Heart right ventricle (tissue), 16 donors: ENCODE data around the gene MTCL3.

Source experiments
- ATAC-seq, 8 donors: fragments of 200-7000 bp; cut with Tn5 transposase; one replicate each; pipeline ENCODE4 v1.9.1; 2020; ENCODE audit warnings: mild to moderate bottlenecking in 8 of 8, moderate library complexity in 8 of 8, moderate number of reproducible peaks in 1 of 8
- DNase-seq, 2 donors: peaks; one replicate each; pipeline ENCODE4 v3.0.0-alpha.2; 2020
- H3K27ac ChIP-seq, 10 donors: fragments of 200-600 bp; sonication (generic) in 2 of 10; one replicate each; pipeline versions ENCODE4 v1.5.0 to v1.8.0; 2020 to 2022; ENCODE audit warnings: mild to moderate bottlenecking in 3 of 10
- H3K27me3 ChIP-seq, 7 donors: fragments of 200-600 bp; one replicate each; pipeline ENCODE4 v1.8.0; 2021 to 2022; ENCODE audit warnings: mild to moderate bottlenecking in 2 of 7
- H3K36me3 ChIP-seq, 9 donors: fragments of 200-600 bp; sonication (generic) in 1 of 9; one replicate each; pipeline versions ENCODE4 v1.5.0 to v1.8.0; 2020 to 2022; ENCODE audit warnings: mild to moderate bottlenecking in 2 of 9
- H3K4me1 ChIP-seq, 9 donors: fragments of 200-600 bp; sonication (generic) in 1 of 9; one replicate each; pipeline versions ENCODE4 v1.5.0 to v1.8.0; 2020 to 2022; ENCODE audit warnings: mild to moderate bottlenecking in 4 of 9
- H3K4me3 ChIP-seq, 10 donors: fragments of 200-600 bp; sonication (generic) in 2 of 10; one replicate each; pipeline versions ENCODE4 v1.5.0 to v1.8.0; 2020 to 2022; ENCODE audit warnings: mild to moderate bottlenecking in 7 of 10, moderate library complexity in 2 of 10
- H3K9me3 ChIP-seq, 11 donors: fragments of 200-600 bp in 10 of 11; sonication (generic) in 2 of 11; one replicate each; pipeline versions ENCODE4 v1.5.0 to v1.8.0; 2013 to 2022; ENCODE audit warnings: mild to moderate bottlenecking in 2 of 11, control low read depth in 1 of 11, moderate library complexity in 1 of 11
- WGBS, 2 donors: extraction: QIAGEN DNeasy Blood & Tissue Kit; methylation state at CpG; one replicate each; pipeline ENCODE4 v1.1.7; 2013; ENCODE audit warnings: inconsistent platforms in 1 of 2; 5-methylcytosine and 5-hydroxymethylcytosine counted together
- intact Hi-C, 10 donors: fragments of 100-400 bp; cut with DNase I; formaldehyde crosslinking; loops; one replicate each; pipeline versions ENCODE4 v1.11.1 to v1.14.2; 2022
- TF ChIP-seq, protein P1 (sequence below), 9 donors: fragments of 200-600 bp; sonication (generic) in 2 of 9; IDR thresholded peaks; one replicate each; pipeline versions ENCODE4 v1.5.0 to v1.8.0; 2021 to 2022; ENCODE audit warnings: antibody characterized with exemption in 9 of 9, mild to moderate bottlenecking in 5 of 9, moderate library complexity in 1 of 9
- donor health status: Arrhythmogenic right ventricular cardiomyopathy.
- donor health status: ischemic (EF 13 %, LVEDD 7.1; RV severe dilation, severe dysfunction).
- donor health status: healthy with polysubstance abuse.
- donor health status: DM: no; HTN: yes; CAD: no.
- donor health status: DM: no; HTN: no; CAD: no.
- donor health status: ischemic (EF 25% LVEDD 6.9; RV normal size, moderate dysfunction).
- donor health status: ischemic (EF 25% LVEDD 5.7; RV mildly dilated, moderate dysfunction).
- donor health status: healthy.
- donor health status: DM: yes; HTN: yes; CAD: no.
- donor health status: Ischemic cardiomyopathy.
- donor health status: ischemic (EF 35%, LVEDD 5.7; RV mildly dilated, moderate dysfunction).
- donor health status: nonischemic (EF 11% LVEDD 7.7; RV severe dilation, severe dysfunction).
- donor health status: DM: yes; HTN: yes; CAD: no.
- donor health status: PGD.
- donor health status: ischemic (EF 29% LVEDD 5.4; RV normal size, mild dysfunction).
- donor health status: nonischemic (EF 23%, LVEDD 6.1; RV moderate dilation, normal function).

MTCL3 gene

DNA sequence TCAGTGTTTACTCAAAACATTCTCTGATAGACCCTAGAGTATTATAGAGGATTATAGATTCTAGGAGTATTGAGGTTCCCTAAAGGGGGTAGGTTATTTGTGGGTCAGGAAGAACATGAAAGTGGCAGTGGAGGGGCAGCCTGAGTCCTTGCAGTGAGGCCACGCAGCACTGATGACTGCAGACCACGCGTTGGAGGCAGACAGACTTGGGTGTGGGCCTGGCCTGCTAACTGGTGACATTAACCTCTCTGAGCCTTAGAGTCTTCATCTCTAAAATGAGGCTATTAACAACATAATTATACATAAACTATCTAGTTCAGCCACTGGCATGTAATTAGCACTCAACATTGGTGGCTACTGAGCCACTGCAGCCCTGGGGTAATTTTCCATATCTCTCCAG, 16.1 kb downstream of the MTCL3 start:
- Histone ChIP-seq H3K4me1 (no peaks in the 10 kb centered on the region), H3K36me3 (no peaks in the 10 kb centered on the region), H3K4me3 (no peak overlapping the region), H3K9me3 (no peaks in the 10 kb centered on the region), H3K27ac (no peak overlapping the region), H3K27me3 (peaks cover 0 to 4% (median 0%) of the 10 kb centered on the region in 7 donors)
- WGBS, 2 donors: 86 to 94% methylated on average over 3 of the region's 3 CpGs
- DNase-seq (no peak), ATAC-seq (no peak)
- TF ChIP-seq, protein P1, sequence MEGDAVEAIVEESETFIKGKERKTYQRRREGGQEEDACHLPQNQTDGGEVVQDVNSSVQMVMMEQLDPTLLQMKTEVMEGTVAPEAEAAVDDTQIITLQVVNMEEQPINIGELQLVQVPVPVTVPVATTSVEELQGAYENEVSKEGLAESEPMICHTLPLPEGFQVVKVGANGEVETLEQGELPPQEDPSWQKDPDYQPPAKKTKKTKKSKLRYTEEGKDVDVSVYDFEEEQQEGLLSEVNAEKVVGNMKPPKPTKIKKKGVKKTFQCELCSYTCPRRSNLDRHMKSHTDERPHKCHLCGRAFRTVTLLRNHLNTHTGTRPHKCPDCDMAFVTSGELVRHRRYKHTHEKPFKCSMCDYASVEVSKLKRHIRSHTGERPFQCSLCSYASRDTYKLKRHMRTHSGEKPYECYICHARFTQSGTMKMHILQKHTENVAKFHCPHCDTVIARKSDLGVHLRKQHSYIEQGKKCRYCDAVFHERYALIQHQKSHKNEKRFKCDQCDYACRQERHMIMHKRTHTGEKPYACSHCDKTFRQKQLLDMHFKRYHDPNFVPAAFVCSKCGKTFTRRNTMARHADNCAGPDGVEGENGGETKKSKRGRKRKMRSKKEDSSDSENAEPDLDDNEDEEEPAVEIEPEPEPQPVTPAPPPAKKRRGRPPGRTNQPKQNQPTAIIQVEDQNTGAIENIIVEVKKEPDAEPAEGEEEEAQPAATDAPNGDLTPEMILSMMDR (IDR thresholded peaks at IDR 0.05): no peak
- intact Hi-C loops: no loop called here

DNA sequence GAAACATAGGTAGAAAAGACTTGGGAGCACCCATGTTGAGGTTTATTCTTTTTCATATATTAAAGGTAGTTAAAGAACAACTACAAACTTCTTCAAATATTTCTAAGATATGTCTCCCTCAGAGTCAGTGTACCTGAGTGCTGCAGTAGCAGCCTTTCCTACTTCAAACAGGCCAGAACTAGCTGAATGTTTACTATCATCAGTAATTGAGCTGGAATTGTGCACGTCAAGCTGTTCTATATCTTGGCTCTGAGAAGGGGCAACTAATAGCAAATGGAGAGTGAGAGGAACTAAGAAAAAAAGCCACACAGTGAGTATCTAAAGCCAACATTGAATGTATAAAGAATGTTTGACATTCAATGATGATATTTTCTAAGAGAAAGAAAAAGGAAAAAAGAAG, 21.7 kb downstream of the MTCL3 start:
- Histone ChIP-seq H3K27ac (no peak overlapping the region), H3K4me3 (no peak overlapping the region), H3K4me1 (no peaks in the 10 kb centered on the region), H3K36me3 (no peaks in the 10 kb centered on the region), H3K9me3 (no peaks in the 10 kb centered on the region), H3K27me3 (peaks cover 0 to 4% (median 0%) of the 10 kb centered on the region in 7 donors)
- 50 to 71% methylated on average over 1 of the region's 1 CpG for WGBS, 2 donors
- intact Hi-C loops: no loop called here
- DNase-seq (no peak), ATAC-seq (no peak)
- TF ChIP-seq, protein P1 (IDR thresholded peaks at IDR 0.05): no peak

DNA sequence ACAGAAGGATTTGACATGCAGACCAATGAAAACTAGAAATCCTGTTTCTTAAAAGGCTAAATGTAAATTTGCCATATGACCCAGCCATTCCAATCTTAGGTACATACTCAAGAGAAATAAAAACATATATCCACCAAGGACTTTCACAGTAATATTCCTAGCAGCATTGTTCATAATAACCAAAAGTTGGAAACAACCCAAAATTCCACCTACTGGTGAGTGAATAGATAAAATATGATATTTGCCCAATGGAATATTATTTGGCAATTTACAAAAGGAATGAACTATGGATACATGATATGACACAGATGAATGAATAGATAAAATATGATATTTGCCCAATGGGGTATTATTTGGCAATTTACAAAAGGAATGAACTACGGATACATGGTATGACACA, 22.7 kb downstream of the MTCL3 start:
- TF ChIP-seq, protein P1 (IDR thresholded peaks at IDR 0.05): no peak
- H3K36me3 ChIP-seq: no peaks in the 10 kb centered on the region
- H3K9me3 ChIP-seq: no peaks in the 10 kb centered on the region
- H3K4me3 ChIP-seq: no peak overlapping the region
- H3K27me3 ChIP-seq: peaks cover 0 to 4% (median 0%) of the 10 kb centered on the region in 7 donors
- no peak for ATAC-seq
- H3K27ac ChIP-seq: no peak overlapping the region
- no peaks in the 10 kb centered on the region for H3K4me1 ChIP-seq
- 90 to 97% methylated on average over 1 of the region's 1 CpG for WGBS, 2 donors
- intact Hi-C loops: no loop called here
- DNase-seq: no peak

DNA sequence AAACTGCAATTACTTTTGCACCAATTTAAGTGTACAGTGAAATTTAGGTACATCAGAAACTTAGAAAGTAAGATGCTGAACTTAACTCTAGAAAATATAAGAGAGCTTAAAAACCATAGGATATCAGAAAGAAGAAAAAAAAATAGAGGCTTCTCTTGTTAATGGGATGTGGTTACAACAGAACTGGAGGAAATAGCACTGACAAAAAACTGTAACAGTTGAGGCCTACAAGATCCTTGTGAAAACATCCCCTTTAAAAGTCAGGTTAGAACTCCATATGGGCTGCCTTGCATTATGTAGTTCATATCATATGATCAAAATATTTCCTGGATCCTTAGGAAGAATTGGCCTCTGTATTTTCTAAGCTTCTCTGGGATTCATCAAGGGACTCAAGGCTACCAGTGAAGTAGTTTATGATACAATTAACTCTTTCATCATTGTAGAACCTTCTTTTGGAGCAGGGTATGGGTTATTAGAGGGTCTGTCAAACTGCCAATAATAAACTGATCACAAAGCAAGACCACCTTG, 24.8 kb downstream of the MTCL3 start:
- peaks cover 0 to 11% (median 0%) of the 10 kb centered on the region in 9 donors for H3K36me3 ChIP-seq
- H3K4me1 ChIP-seq: no peaks in the 10 kb centered on the region
- intact Hi-C loops: no loop called here
- peaks cover 0 to 7% (median 0%) of the 10 kb centered on the region in 11 donors for H3K9me3 ChIP-seq
- ATAC-seq (no peak), DNase-seq (no peak)
- H3K27ac ChIP-seq: no peak overlapping the region
- H3K4me3 ChIP-seq: no peak overlapping the region
- H3K27me3 ChIP-seq: peaks cover 0 to 3% (median 0%) of the 10 kb centered on the region in 7 donors
- TF ChIP-seq, protein P1 (IDR thresholded peaks at IDR 0.05): no peak
